ENCODE measurements around the gene COX17. TPM values are rescaled to one million over a fixed set of nuclear protein-coding genes. Genes with fewer than 3 reads are reported as not detected.
A peak's percentile ranks its signal among the peaks of the same experiment; 100 is the strongest.

COX17 gene
- total RNA-seq, 1 donor from 2014 or later = 16.9 TPM

GRCh38 chr3:119675188-119675874, 1.9 kb downstream of the COX17 start:
- H3K27me3 Mint-ChIP-seq (ENCODE audit: unreplicated experiment) = no peaks in the 10 kb centered on the region
- DNase-seq (ENCODE audit: low spot score) = no peak
- H3K27ac Mint-ChIP-seq (ENCODE audit: unreplicated experiment) = no peak overlapping the region
- H3K36me3 Mint-ChIP-seq (ENCODE audit: low read depth, unreplicated experiment) = peaks cover 9% of the 10 kb centered on the region
- no peaks in the 10 kb centered on the region for H3K9me3 Mint-ChIP-seq (ENCODE audit: unreplicated experiment)
- H3K4me3 Mint-ChIP-seq (ENCODE audit: unreplicated experiment) = peak overlapping the region; percentile 66
- TF ChIP-seq, protein P1, sequence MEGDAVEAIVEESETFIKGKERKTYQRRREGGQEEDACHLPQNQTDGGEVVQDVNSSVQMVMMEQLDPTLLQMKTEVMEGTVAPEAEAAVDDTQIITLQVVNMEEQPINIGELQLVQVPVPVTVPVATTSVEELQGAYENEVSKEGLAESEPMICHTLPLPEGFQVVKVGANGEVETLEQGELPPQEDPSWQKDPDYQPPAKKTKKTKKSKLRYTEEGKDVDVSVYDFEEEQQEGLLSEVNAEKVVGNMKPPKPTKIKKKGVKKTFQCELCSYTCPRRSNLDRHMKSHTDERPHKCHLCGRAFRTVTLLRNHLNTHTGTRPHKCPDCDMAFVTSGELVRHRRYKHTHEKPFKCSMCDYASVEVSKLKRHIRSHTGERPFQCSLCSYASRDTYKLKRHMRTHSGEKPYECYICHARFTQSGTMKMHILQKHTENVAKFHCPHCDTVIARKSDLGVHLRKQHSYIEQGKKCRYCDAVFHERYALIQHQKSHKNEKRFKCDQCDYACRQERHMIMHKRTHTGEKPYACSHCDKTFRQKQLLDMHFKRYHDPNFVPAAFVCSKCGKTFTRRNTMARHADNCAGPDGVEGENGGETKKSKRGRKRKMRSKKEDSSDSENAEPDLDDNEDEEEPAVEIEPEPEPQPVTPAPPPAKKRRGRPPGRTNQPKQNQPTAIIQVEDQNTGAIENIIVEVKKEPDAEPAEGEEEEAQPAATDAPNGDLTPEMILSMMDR (IDR thresholded peaks at IDR 0.05; ENCODE audit: unreplicated experiment) = no peak
- H3K4me1 Mint-ChIP-seq (ENCODE audit: unreplicated experiment) = peaks cover 18% of the 10 kb centered on the region

- Mint-ChIP-seq H3K27ac (ENCODE audit: unreplicated experiment) (no peak overlapping the region), H3K9me3 (ENCODE audit: unreplicated experiment) (no peaks in the 10 kb centered on the region), H3K4me3 (ENCODE audit: unreplicated experiment) (no peak overlapping the region), H3K27me3 (ENCODE audit: unreplicated experiment) (no peaks in the 10 kb centered on the region), H3K36me3 (ENCODE audit: low read depth, unreplicated experiment) (peaks cover 9% of the 10 kb centered on the region), H3K4me1 (ENCODE audit: unreplicated experiment) (peaks cover 22% of the 10 kb centered on the region)
- no peak for DNase-seq (ENCODE audit: low spot score)
- TF ChIP-seq, protein P1 (IDR thresholded peaks at IDR 0.05; ENCODE audit: unreplicated experiment) = no peak
Observed at GRCh38 chr3:119673875-119674274, 3.3 kb downstream of the COX17 start.

DNA sequence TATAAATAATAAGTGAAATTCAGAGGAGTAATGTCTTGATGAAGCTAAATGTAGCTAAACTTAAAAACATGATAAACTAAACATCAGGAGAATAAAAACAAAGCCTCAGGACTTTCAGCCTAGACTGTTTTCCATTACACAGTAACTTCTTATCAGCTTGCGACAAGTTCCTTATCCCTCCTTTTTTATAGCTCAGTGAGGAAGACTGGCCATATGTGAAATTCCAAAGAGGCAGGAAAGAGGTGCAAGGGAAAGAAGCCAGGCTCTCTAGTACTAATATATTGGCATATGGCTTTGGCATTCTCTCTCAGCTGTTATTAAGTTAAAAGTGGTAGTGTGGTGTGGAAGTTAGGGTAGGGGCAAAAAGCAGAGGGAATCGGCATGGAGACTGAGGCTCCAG, 4.4 kb downstream of the COX17 start:
- Mint-ChIP-seq H3K27me3 (ENCODE audit: unreplicated experiment) (no peaks in the 10 kb centered on the region), H3K36me3 (ENCODE audit: low read depth, unreplicated experiment) (peaks cover 9% of the 10 kb centered on the region), H3K27ac (ENCODE audit: unreplicated experiment) (peak overlapping the region; percentile 77), H3K9me3 (ENCODE audit: unreplicated experiment) (no peaks in the 10 kb centered on the region), H3K4me3 (ENCODE audit: unreplicated experiment) (no peak overlapping the region), H3K4me1 (ENCODE audit: unreplicated experiment) (peaks cover 21% of the 10 kb centered on the region)
- TF ChIP-seq, protein P1 (IDR thresholded peaks at IDR 0.05; ENCODE audit: unreplicated experiment) = no peak
- DNase-seq (ENCODE audit: low spot score) = no peak

DNA sequence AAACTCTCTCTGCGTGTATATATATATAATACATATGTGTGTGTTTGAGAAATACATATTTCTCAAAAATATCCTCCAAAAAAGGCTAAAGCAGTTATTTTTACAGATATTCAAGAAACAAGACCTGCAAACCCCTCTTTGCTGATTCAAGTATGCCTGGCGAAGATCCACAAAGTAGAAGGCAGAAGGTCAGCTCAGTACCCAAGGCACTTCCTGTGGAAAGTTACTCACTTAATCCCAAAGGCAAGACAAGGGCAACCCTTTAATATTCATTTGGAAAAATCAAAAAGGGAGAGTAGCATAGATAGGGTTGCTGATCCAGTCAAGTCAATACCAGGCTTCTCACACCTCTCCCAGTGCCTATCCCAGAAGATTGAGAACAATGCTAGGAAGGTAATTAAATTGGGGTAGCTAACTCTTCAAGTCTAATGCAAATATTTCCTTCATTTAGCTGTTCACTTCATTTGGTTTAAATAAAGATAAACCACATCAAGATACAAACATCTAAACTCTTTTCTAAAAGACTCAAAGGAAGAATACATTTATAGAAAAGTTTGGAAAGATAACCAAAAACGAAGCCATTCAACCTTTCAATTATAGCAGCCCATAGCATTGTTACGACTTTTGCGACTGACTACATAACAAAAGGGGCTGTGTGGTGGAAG, 7.2 kb downstream of the COX17 start:
- H3K27me3 Mint-ChIP-seq (ENCODE audit: unreplicated experiment) = no peaks in the 10 kb centered on the region
- no peaks in the 10 kb centered on the region for H3K9me3 Mint-ChIP-seq (ENCODE audit: unreplicated experiment)
- DNase-seq (ENCODE audit: low spot score) = no peak
- H3K27ac Mint-ChIP-seq (ENCODE audit: unreplicated experiment) = no peak overlapping the region
- TF ChIP-seq, protein P1 (IDR thresholded peaks at IDR 0.05; ENCODE audit: unreplicated experiment) = no peak
- H3K4me3 Mint-ChIP-seq (ENCODE audit: unreplicated experiment) = no peak overlapping the region
- peaks cover 9% of the 10 kb centered on the region for H3K36me3 Mint-ChIP-seq (ENCODE audit: low read depth, unreplicated experiment)
- H3K4me1 Mint-ChIP-seq (ENCODE audit: unreplicated experiment) = peaks cover 5% of the 10 kb centered on the region

DNA sequence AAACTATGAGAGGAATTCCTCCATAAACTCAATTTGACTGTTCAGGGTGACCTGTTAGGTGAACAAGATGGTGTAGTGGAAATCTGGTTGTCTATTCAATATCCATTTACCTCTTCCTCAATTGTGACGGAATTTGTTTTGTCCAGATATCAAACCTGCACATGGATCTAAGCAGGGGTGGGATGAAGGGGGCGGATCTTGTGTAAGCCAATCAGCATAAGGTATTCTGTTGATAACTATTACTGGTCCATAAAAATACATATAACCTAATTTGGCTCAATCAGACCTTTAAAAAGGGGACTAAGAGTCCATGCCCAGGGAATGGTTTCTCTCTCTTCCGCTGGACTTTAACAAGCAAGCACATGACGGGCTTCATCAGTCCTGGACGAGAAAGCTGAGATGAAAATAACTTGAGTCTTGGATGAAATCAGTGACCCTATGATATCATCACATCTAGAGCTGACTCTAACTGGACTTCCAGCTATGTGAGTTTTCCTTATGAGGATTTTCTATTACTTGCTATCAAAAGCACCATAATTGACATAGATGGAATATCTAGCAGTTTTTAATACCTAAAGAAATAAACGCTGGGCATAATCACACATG, 11.1 kb downstream of the COX17 start:
- peaks cover 5% of the 10 kb centered on the region for H3K4me1 Mint-ChIP-seq (ENCODE audit: unreplicated experiment)
- no peaks in the 10 kb centered on the region for H3K9me3 Mint-ChIP-seq (ENCODE audit: unreplicated experiment)
- no peaks in the 10 kb centered on the region for H3K36me3 Mint-ChIP-seq (ENCODE audit: low read depth, unreplicated experiment)
- TF ChIP-seq, protein P1 (IDR thresholded peaks at IDR 0.05; ENCODE audit: unreplicated experiment) = no peak
- no peaks in the 10 kb centered on the region for H3K27me3 Mint-ChIP-seq (ENCODE audit: unreplicated experiment)
- no peak for DNase-seq (ENCODE audit: low spot score)
- no peak overlapping the region for H3K4me3 Mint-ChIP-seq (ENCODE audit: unreplicated experiment)
- no peak overlapping the region for H3K27ac Mint-ChIP-seq (ENCODE audit: unreplicated experiment)

Measured in endothelial cell (in vitro differentiated cells).